CD4-positive, alpha-beta memory T cell (primary cell): ENCODE results near the gene INPP4A. TPM values are rescaled to one million over a fixed set of nuclear protein-coding genes. Genes with fewer than 3 reads are reported as not detected.
"Not testable (repeated sequence)": the region's sequence is repeated elsewhere in the genome, so short reads cannot be mapped to it uniquely, and the experiment has no call there.

Experiments used
- CTCF ChIA-PET: fragments of 350-600 bp; sonication (Branson Sonifier 250); formaldehyde crosslinking; loops from one replicate; lab custom pipeline; 2021; ENCODE audit warnings: inconsistent platforms; ENCODE audit not compliant: partially characterized antibody; lab: Charles Lee
- POLR2A ChIA-PET: fragments of 350-600 bp; sonication (Branson Sonifier 250); formaldehyde crosslinking; loops from one replicate; lab custom pipeline; 2021; ENCODE audit not compliant: partially characterized antibody; lab: Charles Lee
- DNase-seq, 5 donors: peaks; one replicate each; pipeline versions ENCODE4 v3.0.0 to v3.0.0-alpha.2; 2020 to 2022; ENCODE audit warnings: mixed read lengths in 1 of 5
- H3K27ac ChIP-seq: one replicate; pipeline ENCODE4 v1.7.0; 2013; ENCODE audit warnings: low read depth, low read length
- H3K27me3 ChIP-seq: 2 replicates; pipeline ENCODE4 v1.7.0; 2013; ENCODE audit warnings: mild to moderate bottlenecking, low read length, moderate library complexity; ENCODE audit not compliant: insufficient read depth
- H3K36me3 ChIP-seq: 2 replicates; pipeline ENCODE4 v1.7.0; 2013; ENCODE audit warnings: mild to moderate bottlenecking, low read length, moderate library complexity; ENCODE audit not compliant: insufficient read depth
- H3K4me1 ChIP-seq: 2 replicates; pipeline ENCODE4 v1.7.0; 2013; ENCODE audit warnings: mild to moderate bottlenecking, low read length, moderate library complexity; ENCODE audit not compliant: insufficient read depth
- H3K4me3 ChIP-seq, 2 donors: one replicate each; pipeline ENCODE4 v1.7.0; 2013; ENCODE audit warnings: low read length in 2 of 2, mild to moderate bottlenecking in 1 of 2
- H3K9me3 ChIP-seq, 2 donors: one replicate each; pipeline ENCODE4 v1.7.0; 2013; ENCODE audit warnings: low read length in 2 of 2, control low read depth in 1 of 2; ENCODE audit not compliant: control insufficient read depth in 1 of 2
- H3K27ac Mint-ChIP-seq, 7 donors: one replicate each; pipeline ENCODE4 v1.8.0; 2020 to 2021; ENCODE audit warnings: mixed read lengths in 7 of 7, mild to moderate bottlenecking in 6 of 7, inconsistent platforms in 3 of 7, moderate library complexity in 3 of 7
- H3K27me3 Mint-ChIP-seq, 2 donors: one replicate each; pipeline ENCODE4 v1.8.0; 2020 to 2021; ENCODE audit warnings: mixed read lengths in 2 of 2
- H3K36me3 Mint-ChIP-seq, 2 donors: one replicate each; pipeline ENCODE4 v1.8.0; 2020 to 2021; ENCODE audit warnings: mixed read lengths in 2 of 2, inconsistent platforms in 1 of 2, mild to moderate bottlenecking in 1 of 2
- H3K4me1 Mint-ChIP-seq, 4 donors: one replicate each; pipeline ENCODE4 v1.8.0; 2020 to 2021; ENCODE audit warnings: mixed read lengths in 4 of 4, mild to moderate bottlenecking in 1 of 4
- H3K4me3 Mint-ChIP-seq, 8 donors: one replicate each; pipeline ENCODE4 v1.8.0; 2020 to 2021; ENCODE audit warnings: mixed read lengths in 8 of 8, mild to moderate bottlenecking in 7 of 8, moderate library complexity in 6 of 8, inconsistent platforms in 3 of 8
- H3K9me3 Mint-ChIP-seq, 8 donors: one replicate each; pipeline ENCODE4 v1.8.0; 2020 to 2021; ENCODE audit warnings: mixed read lengths in 8 of 8, mild to moderate bottlenecking in 5 of 8, inconsistent platforms in 3 of 8, moderate library complexity in 1 of 8
- intact Hi-C: fragments of 100-400 bp; cut with micrococcal nuclease; formaldehyde crosslinking; loops from one replicate; pipeline ENCODE4 v1.15.1; 2023
- polyA plus RNA-seq, 2 donors: library from polyadenylated mRNA; unstranded; fragments of 300-500 nt; fragmentation: Illumina TruSeq; gene quantifications; one replicate each; pipeline ENCODE4 v1.2.3, GENCODE V29; 2021
- total RNA-seq, 2 experiments: library from RNA; stranded (reverse); gene quantifications; one replicate each; pipeline ENCODE4 v1.2.3, GENCODE V29; 2021

INPP4A gene
- total and polyA plus RNA-seq, 4 experiments from 2014 or later, result 30.5 to 133 (median 91.9) TPM

GRCh38 chr2:98419977-98420725 is 24.5 kb upstream of the INPP4A start:
- peaks cover 0 to 5% of the 10 kb centered on the region in 2 donors for H3K36me3 Mint-ChIP-seq
- no peaks in the 10 kb centered on the region for H3K9me3 ChIP-seq
- no peak overlapping the region for H3K4me3 ChIP-seq
- no peak for DNase-seq
- H3K27ac Mint-ChIP-seq, result no peak overlapping the region
- H3K36me3 ChIP-seq, result no peaks in the 10 kb centered on the region
- H3K9me3 Mint-ChIP-seq, result peaks cover 0 to 18% (median 11%) of the 10 kb centered on the region in 8 donors
- no peaks in the 10 kb centered on the region for H3K4me1 Mint-ChIP-seq
- no peak overlapping the region for H3K27ac ChIP-seq
- ChIA-PET POLR2A (no interaction called here), CTCF (interaction anchor here (1.0 kb wide), 2 partner anchors 44 to 67 kb away, joined by 3 to 5 read pairs; no protein-coding TSS in a partner anchor)
- H3K27me3 ChIP-seq, result no peaks in the 10 kb centered on the region
- no peak overlapping the region for H3K4me3 Mint-ChIP-seq
- intact Hi-C loops, result no loop called here
- H3K27me3 Mint-ChIP-seq, result no peaks in the 10 kb centered on the region
- no peaks in the 10 kb centered on the region for H3K4me1 ChIP-seq

GRCh38 chr2:98422449-98422848 is 22.2 kb upstream of the INPP4A start:
- no peaks in the 10 kb centered on the region for H3K9me3 ChIP-seq
- no peaks in the 10 kb centered on the region for H3K4me1 ChIP-seq
- no peak for DNase-seq
- Mint-ChIP-seq H3K27me3 (no peaks in the 10 kb centered on the region), H3K4me1 (no peaks in the 10 kb centered on the region), H3K9me3 (peaks cover 0 to 18% (median 11%) of the 10 kb centered on the region in 8 donors), H3K4me3 (no peak overlapping the region), H3K36me3 (peaks cover 0 to 5% of the 10 kb centered on the region in 2 donors), H3K27ac (no peak overlapping the region)
- no peaks in the 10 kb centered on the region for H3K36me3 ChIP-seq
- H3K4me3 ChIP-seq, result no peak overlapping the region
- no peaks in the 10 kb centered on the region for H3K27me3 ChIP-seq
- H3K27ac ChIP-seq, result no peak overlapping the region
- CTCF ChIA-PET, result no interaction called here
- POLR2A ChIA-PET, result no interaction called here
- intact Hi-C loops, result no loop called here

DNA sequence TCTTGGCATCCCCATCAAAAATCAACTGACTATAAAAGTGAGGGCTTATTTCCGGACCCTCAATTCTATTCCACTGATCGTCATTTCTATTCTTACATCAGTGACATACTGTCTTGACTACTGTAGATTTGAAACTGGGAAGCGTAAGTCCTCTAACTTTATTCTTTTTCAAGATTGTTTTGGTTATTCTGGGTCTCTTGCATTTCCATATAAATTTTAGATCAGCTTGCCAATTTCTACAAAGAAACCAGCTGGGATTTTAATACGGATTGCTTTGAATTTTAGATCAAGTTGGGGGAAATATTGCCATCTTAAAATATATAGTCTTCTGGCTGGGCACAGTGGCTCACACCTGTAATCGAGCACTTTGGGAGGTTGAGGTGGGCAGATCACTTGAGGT is 17.9 kb upstream of the INPP4A start:
- CTCF ChIA-PET, result interaction anchor here (1.5 to 1.9 kb wide), 2 partner anchors 11 to 14 kb away, joined by 4 to 6 read pairs; no protein-coding TSS in a partner anchor

GRCh38 chr2:98432145-98432544 is 12.5 kb upstream of the INPP4A start:
- no peaks in the 10 kb centered on the region for H3K36me3 ChIP-seq
- Mint-ChIP-seq H3K4me1 (peaks cover 0 to 2% (median 0%) of the 10 kb centered on the region in 4 donors), H3K4me3 (no peak overlapping the region), H3K36me3 (no peaks in the 10 kb centered on the region), H3K27ac (no peak overlapping the region), H3K27me3 (no peaks in the 10 kb centered on the region), H3K9me3 (peaks cover 0 to 19% (median 5%) of the 10 kb centered on the region in 8 donors)
- POLR2A ChIA-PET, result no interaction called here
- no peak for DNase-seq
- CTCF ChIA-PET, result interaction anchor here (1.0 to 1.2 kb wide), 2 partner anchors 19 to 20 kb away, joined by 3 read pairs; no protein-coding TSS in a partner anchor
- intact Hi-C loops, result no loop called here
- H3K27ac ChIP-seq, result no peak overlapping the region
- no peaks in the 10 kb centered on the region for H3K27me3 ChIP-seq
- no peak overlapping the region for H3K4me3 ChIP-seq
- H3K9me3 ChIP-seq, result no peaks in the 10 kb centered on the region
- no peaks in the 10 kb centered on the region for H3K4me1 ChIP-seq

More for the DNA sequence above, 17.9 kb upstream of the INPP4A start:
- Histone ChIP-seq H3K4me3 (no peak overlapping the region), H3K27ac (no peak overlapping the region), H3K27me3 (no peaks in the 10 kb centered on the region), H3K4me1 (no peaks in the 10 kb centered on the region), H3K36me3 (no peaks in the 10 kb centered on the region), H3K9me3 (no peaks in the 10 kb centered on the region)
- POLR2A ChIA-PET, result no interaction called here
- Mint-ChIP-seq H3K27me3 (no peaks in the 10 kb centered on the region), H3K4me1 (no peaks in the 10 kb centered on the region), H3K9me3 (peaks cover 0 to 9% (median 8%) of the 10 kb centered on the region in 8 donors), H3K27ac (no peak overlapping the region), H3K4me3 (no peak overlapping the region), H3K36me3 (peaks cover 0 to 5% of the 10 kb centered on the region in 2 donors)
- intact Hi-C loops, result no loop called here
- no peak for DNase-seq

DNA sequence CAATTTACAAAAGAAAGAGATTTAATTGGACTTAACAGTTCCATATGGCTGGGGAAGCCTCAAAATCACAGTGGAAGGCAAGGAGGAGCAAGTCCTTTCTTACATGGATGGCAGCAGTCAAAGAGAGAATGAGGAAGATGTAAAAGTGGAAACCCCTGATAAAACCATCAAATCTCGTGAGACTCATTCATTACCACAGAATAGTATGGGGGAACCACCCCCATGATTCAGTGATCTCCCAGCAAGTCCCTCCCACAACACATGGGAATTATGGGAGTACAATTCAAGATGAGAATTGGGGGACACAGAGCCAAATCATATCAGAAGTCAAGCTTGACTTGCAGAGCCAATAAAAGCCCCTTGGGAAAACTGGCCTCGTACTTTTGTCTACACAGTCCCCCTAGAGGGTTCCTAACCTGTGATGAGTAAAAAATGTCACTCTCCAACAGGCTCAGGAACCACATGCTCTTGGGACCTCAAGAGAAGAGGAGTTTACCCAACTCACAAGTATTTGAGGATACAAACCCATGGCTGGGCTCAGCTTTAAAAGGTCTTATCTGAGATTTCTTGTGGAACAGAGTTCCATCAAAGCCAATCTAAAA is 11.2 kb upstream of the INPP4A start:
- intact Hi-C loops, result no loop called here
- no peak for DNase-seq
- H3K36me3 Mint-ChIP-seq, result peaks cover under 1 to 2% of the 10 kb centered on the region in 2 donors
- peaks cover 0 to 2% (median 0%) of the 10 kb centered on the region in 4 donors for H3K4me1 Mint-ChIP-seq
- ChIA-PET CTCF (interaction anchor here (1.2 kb wide), 1 partner anchor 21 kb away, joined by 3 read pairs; no protein-coding TSS in a partner anchor), POLR2A (no interaction called here)
- H3K27ac Mint-ChIP-seq, result no peak overlapping the region
- no peaks in the 10 kb centered on the region for H3K4me1 ChIP-seq
- no peaks in the 10 kb centered on the region for H3K36me3 ChIP-seq
- peaks cover 0 to 23% (median 8%) of the 10 kb centered on the region in 8 donors for H3K9me3 Mint-ChIP-seq
- no peak overlapping the region for H3K4me3 ChIP-seq
- H3K27me3 ChIP-seq, result no peaks in the 10 kb centered on the region
- H3K27ac ChIP-seq, result no peak overlapping the region
- H3K9me3 ChIP-seq, result peaks cover 0 to 7% of the 10 kb centered on the region in 2 donors
- H3K27me3 Mint-ChIP-seq, result no peaks in the 10 kb centered on the region
- no peak overlapping the region for H3K4me3 Mint-ChIP-seq

- no peak overlapping the region for H3K4me3 Mint-ChIP-seq
- no peak overlapping the region for H3K4me3 ChIP-seq
- no peaks in the 10 kb centered on the region for H3K27me3 ChIP-seq
- no peaks in the 10 kb centered on the region for H3K4me1 ChIP-seq
- no peaks in the 10 kb centered on the region for H3K36me3 ChIP-seq
- H3K36me3 Mint-ChIP-seq, result peaks cover 6 to 7% of the 10 kb centered on the region in 2 donors
- POLR2A ChIA-PET, result no interaction called here
- no peak overlapping the region for H3K27ac ChIP-seq
- H3K9me3 ChIP-seq, result peaks cover 0 to 7% of the 10 kb centered on the region in 2 donors
- H3K9me3 Mint-ChIP-seq, result peaks cover 0 to 33% (median 17%) of the 10 kb centered on the region in 8 donors
- no peaks in the 10 kb centered on the region for H3K27me3 Mint-ChIP-seq
- no peak overlapping the region for H3K27ac Mint-ChIP-seq
- H3K4me1 Mint-ChIP-seq, result peaks cover 0 to 7% (median 3%) of the 10 kb centered on the region in 4 donors
- intact Hi-C loops, result no loop called here
- CTCF ChIA-PET, result no interaction called here
- no peak for DNase-seq
Measured at GRCh38 chr2:98434492-98434891, 10.2 kb upstream of the INPP4A start.

- intact Hi-C loops, H3K27me3 ChIP-seq, H3K4me3 ChIP-seq, H3K4me3 Mint-ChIP-seq, H3K36me3 Mint-ChIP-seq, DNase-seq, H3K36me3 ChIP-seq, H3K27me3 Mint-ChIP-seq, H3K4me1 ChIP-seq, CTCF ChIA-PET, H3K27ac ChIP-seq, H3K4me1 Mint-ChIP-seq, H3K27ac Mint-ChIP-seq, POLR2A ChIA-PET: not testable (repeated sequence)
- H3K9me3 ChIP-seq, result peaks cover 0 to 14% of the 10 kb centered on the region in 2 donors
- H3K9me3 Mint-ChIP-seq, result peaks cover 0 to 43% (median 24%) of the 10 kb centered on the region in 8 donors
Measured at GRCh38 chr2:98435670-98436069, 9.0 kb upstream of the INPP4A start.
